Fibroblast of the aortic adventitia (primary cell): ENCODE measurements around the gene IARS1. TPM values are rescaled to one million over a fixed set of nuclear protein-coding genes. Genes with fewer than 3 reads are reported as not detected.
A peak's percentile ranks its signal among the peaks of the same experiment; 100 is the strongest.

Experiments used
- DNase-seq: peaks from one replicate; pipeline ENCODE4 v3.0.0-alpha.2; 2010; ENCODE audit warnings: low read depth
- H3K4me3 ChIP-seq: 2 replicates; pipeline ENCODE4 v1.5.1; 2011; ENCODE audit warnings: low read depth, mild to moderate bottlenecking, control low read depth, low read length, moderate library complexity
- CTCF ChIP-seq: IDR thresholded peaks from 2 replicates; pipeline ENCODE4 v1.5.1; 2011; ENCODE audit warnings: mild to moderate bottlenecking, low read length, control low read depth, inconsistent platforms; ENCODE audit not compliant: insufficient read depth
- total RNA-seq: library from RNA; depleted of rRNA; stranded (reverse); fragments of >200 nt; gene quantifications from 2 replicates; pipeline ENCODE4 v1.2.3, GENCODE V29; 2012; ENCODE audit warnings: low replicate concordance

Gene IARS1
- total RNA-seq, 1 donor = 482 TPM

GRCh38 chr9:92327283-92327850 is 33.9 kb upstream of the IARS1 start:
- peak overlapping the region; percentile 95 for H3K4me3 ChIP-seq
- no peak for TF ChIP-seq CTCF
- no peak for DNase-seq

GRCh38 chr9:92325991-92326500 is 32.5 kb upstream of the IARS1 start:
- peak overlapping the region; percentile 95 for H3K4me3 ChIP-seq
- TF ChIP-seq CTCF = no peak
- DNase-seq = peak; percentile 11

- H3K4me3 ChIP-seq = peak within 1 kb of the TSS; percentile 95
- no peak for TF ChIP-seq CTCF
- peak; percentile 92 for DNase-seq
Observed at GRCh38 chr9:92325269-92325990, 31.9 kb upstream of the IARS1 start, which contains the start of the genes CENPP and NOL8. Gene CENPP (plus strand): TSS chr9:92325953. Gene NOL8 (minus strand): TSS chr9:92325350. CDS start chr9:92324161, 1,189 bp downstream.

- no peak for DNase-seq
- peak overlapping the region; percentile 95 for H3K4me3 ChIP-seq
- TF ChIP-seq CTCF = no peak
Observed at GRCh38 chr9:92324889-92325268, 31.4 kb upstream of the IARS1 start.

GRCh38 chr9:92324431-92324830 is 30.9 kb upstream of the IARS1 start:
- H3K4me3 ChIP-seq = peak overlapping the region; percentile 95
- no peak for DNase-seq
- TF ChIP-seq CTCF = no peak

GRCh38 chr9:92315456-92315855 is 22.0 kb upstream of the IARS1 start:
- no peak for TF ChIP-seq CTCF
- no peak overlapping the region for H3K4me3 ChIP-seq
- DNase-seq = no peak
